RWPE1 (cell line): Measurements from ENCODE around the gene CNGB1.
"Not testable (repeated sequence)": the region's sequence is repeated elsewhere in the genome, so short reads cannot be mapped to it uniquely, and the experiment has no call there.

ENCODE experiments used
- CTCF ChIA-PET: fragments of 350-600 bp; sonication (Branson Sonifier 250); formaldehyde crosslinking; extraction: SDS; loops from one replicate; lab custom pipeline; 2021; lab: Yijun Ruan, JAX
- POLR2A ChIA-PET: fragments of 400-600 bp; formaldehyde crosslinking; extraction: SDS; loops from one replicate; lab custom pipeline; 2020; ENCODE audit warnings: antibody characterized with exemption; ENCODE audit not compliant: low non-redundant PET; lab: Yijun Ruan, JAX
- DNase-seq: peaks from one replicate; pipeline ENCODE4 v3.0.0; 2012; ENCODE audit warnings: low spot score
- H3K27ac ChIP-seq: fragments of 450-650 bp; 2 replicates; pipeline ENCODE4 v1.5.1; 2017
- TF ChIP-seq, protein P1 (sequence below): fragments of 450-650 bp; conservative IDR thresholded peaks from 2 replicates; pipeline ENCODE4 v1.5.1; 2017; ENCODE audit warnings: low read depth, mild to moderate bottlenecking

The CNGB1 gene

DNA sequence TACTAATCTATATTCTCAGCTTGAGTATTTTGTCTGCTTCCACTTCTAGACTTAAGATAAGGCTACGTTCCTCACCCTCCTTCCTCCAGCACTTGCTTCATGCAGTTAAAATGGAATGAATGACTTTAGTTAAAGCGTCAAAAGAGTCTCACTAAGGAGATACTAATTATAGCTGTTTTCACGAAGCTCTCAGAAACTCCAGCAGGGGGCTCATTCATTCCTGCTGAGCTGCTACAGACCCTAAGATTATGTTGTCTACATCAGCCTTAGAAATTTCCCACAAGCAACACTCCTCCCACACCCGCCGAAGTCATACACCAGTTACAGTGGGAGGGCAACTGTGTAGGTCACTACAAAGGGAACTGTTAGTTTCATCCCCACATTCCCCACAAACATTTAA is 111.6 kb downstream of the CNGB1 start:
- CTCF ChIA-PET: interaction anchor here (0.8 kb wide), 1 partner anchor 11 kb away, joined by 3 read pairs; no protein-coding TSS in a partner anchor
- POLR2A ChIA-PET: no interaction called here
- H3K27ac ChIP-seq: no peak overlapping the region
- TF ChIP-seq, protein P1, sequence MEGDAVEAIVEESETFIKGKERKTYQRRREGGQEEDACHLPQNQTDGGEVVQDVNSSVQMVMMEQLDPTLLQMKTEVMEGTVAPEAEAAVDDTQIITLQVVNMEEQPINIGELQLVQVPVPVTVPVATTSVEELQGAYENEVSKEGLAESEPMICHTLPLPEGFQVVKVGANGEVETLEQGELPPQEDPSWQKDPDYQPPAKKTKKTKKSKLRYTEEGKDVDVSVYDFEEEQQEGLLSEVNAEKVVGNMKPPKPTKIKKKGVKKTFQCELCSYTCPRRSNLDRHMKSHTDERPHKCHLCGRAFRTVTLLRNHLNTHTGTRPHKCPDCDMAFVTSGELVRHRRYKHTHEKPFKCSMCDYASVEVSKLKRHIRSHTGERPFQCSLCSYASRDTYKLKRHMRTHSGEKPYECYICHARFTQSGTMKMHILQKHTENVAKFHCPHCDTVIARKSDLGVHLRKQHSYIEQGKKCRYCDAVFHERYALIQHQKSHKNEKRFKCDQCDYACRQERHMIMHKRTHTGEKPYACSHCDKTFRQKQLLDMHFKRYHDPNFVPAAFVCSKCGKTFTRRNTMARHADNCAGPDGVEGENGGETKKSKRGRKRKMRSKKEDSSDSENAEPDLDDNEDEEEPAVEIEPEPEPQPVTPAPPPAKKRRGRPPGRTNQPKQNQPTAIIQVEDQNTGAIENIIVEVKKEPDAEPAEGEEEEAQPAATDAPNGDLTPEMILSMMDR: peak; percentile 19; the same call in 1 of the 2 replicates
- peak; percentile 23 for DNase-seq

DNA sequence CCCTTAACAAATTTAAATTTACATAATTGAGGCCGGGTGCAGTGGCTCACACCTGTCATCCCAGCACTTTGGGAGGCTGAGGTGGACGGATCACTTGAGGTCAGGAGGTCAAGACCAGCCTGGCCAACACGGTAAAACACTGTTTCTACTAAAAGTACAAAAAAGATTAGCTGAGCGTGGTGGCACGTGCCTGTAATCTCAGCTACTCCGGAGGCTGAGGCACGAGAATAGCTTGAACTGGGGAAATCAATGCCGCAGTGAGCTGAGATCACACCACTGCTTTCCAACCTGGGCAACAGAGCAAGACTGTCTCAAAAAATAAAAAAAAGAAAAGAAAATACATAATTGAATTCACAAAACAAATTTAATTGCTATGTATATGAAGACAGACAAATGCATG is 112.3 kb downstream of the CNGB1 start:
- H3K27ac ChIP-seq: no peak overlapping the region
- POLR2A ChIA-PET: no interaction called here
- TF ChIP-seq, protein P1: no peak
- DNase-seq: no peak
- CTCF ChIA-PET: interaction anchor here (0.5 kb wide), 1 partner anchor 36 kb away, joined by 3 read pairs; no protein-coding TSS in a partner anchor

DNA sequence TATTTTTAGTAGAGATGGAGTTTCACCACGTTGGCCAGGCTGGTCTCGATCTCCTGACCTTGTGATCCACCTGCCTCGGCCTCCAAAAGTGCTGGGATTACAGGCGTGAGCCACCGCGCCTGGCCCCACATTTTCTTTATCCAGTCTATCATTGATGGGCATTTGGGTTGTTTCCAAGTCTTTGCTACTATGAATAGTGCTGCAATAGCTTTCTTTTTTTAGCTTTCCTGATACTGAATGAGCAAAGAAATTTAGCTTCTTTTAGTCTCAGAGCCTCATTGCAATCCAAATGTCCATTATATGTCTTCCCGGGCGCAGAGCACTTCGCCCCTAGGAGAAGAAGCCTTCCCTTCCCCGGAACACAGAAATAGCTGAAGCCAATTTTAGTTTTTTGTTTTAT is 112.9 kb downstream of the CNGB1 start:
- DNase-seq, CTCF ChIA-PET, H3K27ac ChIP-seq, POLR2A ChIA-PET: not testable (repeated sequence)

GRCh38 chr16:57855188-57855587 is 115.7 kb downstream of the CNGB1 start:
- TF ChIP-seq, protein P1: no peak
- no peak overlapping the region for H3K27ac ChIP-seq
- no peak for DNase-seq
- POLR2A ChIA-PET: no interaction called here
- CTCF ChIA-PET: no interaction called here

DNA sequence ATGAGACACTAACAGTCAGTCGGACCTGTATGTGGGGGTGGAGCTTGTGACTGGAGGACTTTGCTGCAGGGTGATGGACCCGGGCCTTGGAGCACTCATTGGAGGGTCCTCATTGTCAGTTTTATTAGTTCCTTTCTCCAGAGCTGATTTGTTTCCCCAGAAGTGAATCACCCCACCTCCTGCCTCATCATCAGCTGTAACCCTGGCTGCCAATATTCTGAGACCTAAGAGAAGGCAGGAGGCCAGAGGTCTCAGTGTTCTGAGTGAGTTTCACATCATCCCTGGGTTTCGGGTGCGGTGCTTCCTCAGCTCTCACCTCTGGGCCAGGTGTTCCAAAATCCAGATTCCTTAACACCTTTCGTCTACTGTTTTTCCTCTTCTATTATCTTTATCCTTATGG is 118.7 kb downstream of the CNGB1 start:
- TF ChIP-seq, protein P1: no peak
- POLR2A ChIA-PET: no interaction called here
- no peak overlapping the region for H3K27ac ChIP-seq
- CTCF ChIA-PET: no interaction called here
- DNase-seq: no peak

DNA sequence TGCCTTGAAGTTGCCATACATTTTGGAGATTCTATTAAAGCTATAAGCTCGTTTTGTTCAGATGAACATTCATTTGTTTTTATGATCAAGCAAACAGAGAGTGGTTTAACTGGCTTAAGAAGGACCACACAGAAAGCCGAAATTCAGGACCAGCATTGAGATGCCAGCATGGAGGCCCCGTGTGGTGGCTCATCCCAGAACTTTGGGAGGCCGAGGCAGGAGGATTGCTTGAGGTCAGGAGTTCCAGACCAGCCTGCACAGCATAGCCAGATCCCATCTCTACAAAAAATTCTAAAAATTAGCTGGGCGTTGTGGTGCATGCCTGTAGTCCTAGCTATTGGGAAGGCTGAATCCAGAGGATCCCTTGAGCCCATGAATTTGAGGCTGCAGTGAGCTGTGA is 122.7 kb downstream of the CNGB1 start:
- no peak overlapping the region for H3K27ac ChIP-seq
- TF ChIP-seq, protein P1: no peak
- ChIA-PET POLR2A (no interaction called here), CTCF (interaction anchor here (0.8 kb wide), 1 partner anchor 15 kb away, joined by 4 read pairs; no protein-coding TSS in a partner anchor)
- no peak for DNase-seq

DNA sequence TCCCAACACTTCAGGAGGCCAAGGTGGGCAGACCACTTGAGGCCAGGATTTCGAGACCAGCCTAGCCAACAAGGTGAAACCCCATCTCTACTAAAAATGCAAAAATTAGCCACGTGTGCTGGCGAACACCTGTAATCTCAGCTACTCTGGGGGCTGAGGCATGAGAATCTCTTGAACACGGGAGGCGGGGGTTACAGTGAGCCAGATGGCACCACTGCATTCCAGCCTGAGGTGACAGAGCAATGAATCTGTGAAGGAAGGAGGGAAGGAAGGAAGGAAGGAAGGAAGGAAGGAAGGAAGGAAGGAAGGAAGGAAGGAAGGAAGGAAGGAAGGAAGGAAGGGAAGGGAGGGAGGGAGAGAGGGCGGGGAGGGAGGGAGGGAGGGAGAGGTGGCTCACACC is 124.0 kb downstream of the CNGB1 start:
- CTCF ChIA-PET, POLR2A ChIA-PET, DNase-seq, H3K27ac ChIP-seq: not testable (repeated sequence)

GRCh38 chr16:57846078-57846697 is 124.7 kb downstream of the CNGB1 start:
- DNase-seq: no peak
- TF ChIP-seq, protein P1: no peak
- ChIA-PET CTCF (no interaction called here), POLR2A (no interaction called here)
- no peak overlapping the region for H3K27ac ChIP-seq
